Gastrocnemius medialis (tissue), 4 donors: Measurements from ENCODE around the gene GOSR2. TPM values are rescaled to one million over a fixed set of nuclear protein-coding genes. Genes with fewer than 3 reads are reported as not detected.

ENCODE experiments used
- ATAC-seq, 2 donors: fragments of 150-250 bp; one replicate each; pipeline ENCODE4 v1.9.1; 2016
- DNase-seq, 2 donors: peaks; one replicate each; pipeline ENCODE4 v3.0.0-alpha.2; 2019
- H3K27ac ChIP-seq, 4 donors: fragments of 200-600 bp; sonication (generic); 1 replicate in 1 of 4; 2 replicates in 3 of 4; pipeline ENCODE4 v1.5.1; 2016 to 2018; ENCODE audit warnings: mild to moderate bottlenecking in 2 of 4, moderate library complexity in 1 of 4
- H3K27me3 ChIP-seq, 3 donors: fragments of 200-600 bp; sonication (generic) in 2 of 3; 1 replicate in 1 of 3; 2 replicates in 2 of 3; pipeline versions ENCODE4 v1.5.1 to v1.6.0; 2016 to 2019; ENCODE audit warnings: mild to moderate bottlenecking in 1 of 3, moderate library complexity in 1 of 3
- H3K36me3 ChIP-seq, 2 donors: fragments of 200-600 bp; sonication (generic) in 1 of 2; one replicate each; pipeline ENCODE4 v1.5.1; 2017 to 2018
- H3K4me1 ChIP-seq, 2 donors: fragments of 200-600 bp; sonication (generic) in 1 of 2; one replicate each; pipeline ENCODE4 v1.5.1; 2016 to 2017; ENCODE audit warnings: mild to moderate bottlenecking in 2 of 2
- H3K4me3 ChIP-seq, 4 donors: fragments of 200-600 bp; sonication (generic) in 3 of 4; 1 replicate in 1 of 4; 2 replicates in 3 of 4; pipeline ENCODE4 v1.5.1; 2016 to 2019; ENCODE audit warnings: mild to moderate bottlenecking in 2 of 4
- H3K9me3 ChIP-seq, 3 donors: fragments of 200-600 bp; sonication (generic) in 2 of 3; 1 replicate in 1 of 3; 2 replicates in 2 of 3; pipeline ENCODE4 v1.5.1; 2016 to 2019
- POLR2A ChIP-seq, 2 donors: fragments of 450-650 bp; IDR thresholded peaks; one replicate each; pipeline ENCODE4 v1.6.1; 2017; ENCODE audit warnings: antibody characterized with exemption in 2 of 2, mild to moderate bottlenecking in 2 of 2, moderate library complexity in 2 of 2
- in situ Hi-C, 4 donors: fragments of 200-750 bp; cut with MboI; loops; one replicate each; pipeline versions ENCODE4 v1.15.0 to v1.8.0; 2017; ENCODE audit warnings: low sequenced_read_pairs in 4 of 4
- intact Hi-C: fragments of 100-400 bp; cut with DNase I; formaldehyde crosslinking; loops from one replicate; pipeline ENCODE4 v1.15.1; 2023; ENCODE audit warnings: low total_unique reads
- microRNA-seq, 2 donors: library from miRNA; unstranded; fragments of <30 nt; microRNA quantifications; one replicate each; pipeline ENCODE4, GENCODE V29; 2016; ENCODE audit warnings: borderline replicate concordance in 2 of 2
- total RNA-seq, 4 donors: library from RNA; depleted of rRNA; stranded (reverse); fragments of >200 nt; gene quantifications; one replicate each; pipeline versions ENCODE4 v1.1.0 to v1.2.3, GENCODE V29; 2016
- TF ChIP-seq, protein P1 (sequence below), 5 experiments: fragments of 450-650 bp in 3 of 5; fragments of 200-600 bp in 2 of 5; sonication (generic) in 2 of 5; IDR thresholded peaks in 4 of 5; conservative IDR thresholded peaks in 1 of 5; 1 replicate in 4 of 5; 2 replicates in 1 of 5; pipeline ENCODE4 v1.5.1; 2016 to 2019; ENCODE audit warnings: antibody characterized with exemption in 5 of 5, mild to moderate bottlenecking in 3 of 5, moderate library complexity in 3 of 5

The GOSR2 gene
- total RNA-seq, 4 donors from 2014 or later: 25.3 to 32.9 (median 31.6) TPM

DNA sequence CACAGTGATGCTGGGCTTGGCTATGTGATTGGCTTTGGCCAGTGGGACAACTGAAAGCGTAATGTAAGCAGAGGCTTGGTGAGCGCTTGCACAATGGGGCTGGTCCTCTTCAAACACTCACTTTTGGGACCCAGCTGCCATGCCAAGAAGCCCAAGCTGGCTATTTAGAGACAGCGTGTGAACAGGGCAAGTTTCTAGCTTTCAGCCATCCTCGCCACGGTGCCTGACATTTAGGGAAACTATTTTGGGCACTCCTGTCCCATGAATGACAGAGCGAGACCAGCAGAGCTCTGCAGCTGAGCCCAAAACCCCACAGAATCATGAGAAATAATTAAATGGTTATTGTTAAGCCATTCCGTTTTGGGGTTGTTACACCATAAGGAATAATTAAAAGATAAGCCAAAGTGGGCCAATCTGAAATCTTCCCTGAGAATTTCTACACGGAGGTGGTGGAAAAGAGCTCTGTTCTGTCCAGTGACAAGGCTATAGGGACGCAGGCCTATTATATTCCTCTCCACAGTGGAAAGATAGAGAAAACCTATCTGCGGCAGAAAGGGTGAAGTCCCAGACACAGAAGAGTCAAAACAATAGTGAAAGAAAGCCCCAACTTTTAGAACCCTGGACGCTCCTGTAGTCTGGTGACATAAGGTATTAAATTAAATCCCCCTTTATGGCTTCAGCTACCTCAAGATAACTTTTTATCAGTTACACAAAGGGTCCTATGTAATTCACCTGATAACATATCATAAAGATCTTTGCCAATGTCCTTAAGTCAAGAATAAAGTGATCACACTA, 66.9 kb downstream of the GOSR2 start:
- peak in 1 of 2 donors; percentile 19 for ATAC-seq
- no peak overlapping the region for H3K4me3 ChIP-seq
- in situ Hi-C loops: no loop called here
- H3K36me3 ChIP-seq: no peaks in the 10 kb centered on the region
- peaks cover 6 to 8% of the 10 kb centered on the region in 2 donors for H3K4me1 ChIP-seq
- no peaks in the 10 kb centered on the region for H3K27me3 ChIP-seq
- DNase-seq: no peak
- intact Hi-C loops: no loop called here
- H3K9me3 ChIP-seq: no peaks in the 10 kb centered on the region
- TF ChIP-seq POLR2A (IDR thresholded peaks at IDR 0.05): no peak
- TF ChIP-seq, protein P1, sequence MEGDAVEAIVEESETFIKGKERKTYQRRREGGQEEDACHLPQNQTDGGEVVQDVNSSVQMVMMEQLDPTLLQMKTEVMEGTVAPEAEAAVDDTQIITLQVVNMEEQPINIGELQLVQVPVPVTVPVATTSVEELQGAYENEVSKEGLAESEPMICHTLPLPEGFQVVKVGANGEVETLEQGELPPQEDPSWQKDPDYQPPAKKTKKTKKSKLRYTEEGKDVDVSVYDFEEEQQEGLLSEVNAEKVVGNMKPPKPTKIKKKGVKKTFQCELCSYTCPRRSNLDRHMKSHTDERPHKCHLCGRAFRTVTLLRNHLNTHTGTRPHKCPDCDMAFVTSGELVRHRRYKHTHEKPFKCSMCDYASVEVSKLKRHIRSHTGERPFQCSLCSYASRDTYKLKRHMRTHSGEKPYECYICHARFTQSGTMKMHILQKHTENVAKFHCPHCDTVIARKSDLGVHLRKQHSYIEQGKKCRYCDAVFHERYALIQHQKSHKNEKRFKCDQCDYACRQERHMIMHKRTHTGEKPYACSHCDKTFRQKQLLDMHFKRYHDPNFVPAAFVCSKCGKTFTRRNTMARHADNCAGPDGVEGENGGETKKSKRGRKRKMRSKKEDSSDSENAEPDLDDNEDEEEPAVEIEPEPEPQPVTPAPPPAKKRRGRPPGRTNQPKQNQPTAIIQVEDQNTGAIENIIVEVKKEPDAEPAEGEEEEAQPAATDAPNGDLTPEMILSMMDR (IDR thresholded peaks at IDR 0.05 in 4 of 5, conservative IDR thresholded peaks at IDR 0.05 in 1 of 5): no peak
- no peak overlapping the region for H3K27ac ChIP-seq

DNA sequence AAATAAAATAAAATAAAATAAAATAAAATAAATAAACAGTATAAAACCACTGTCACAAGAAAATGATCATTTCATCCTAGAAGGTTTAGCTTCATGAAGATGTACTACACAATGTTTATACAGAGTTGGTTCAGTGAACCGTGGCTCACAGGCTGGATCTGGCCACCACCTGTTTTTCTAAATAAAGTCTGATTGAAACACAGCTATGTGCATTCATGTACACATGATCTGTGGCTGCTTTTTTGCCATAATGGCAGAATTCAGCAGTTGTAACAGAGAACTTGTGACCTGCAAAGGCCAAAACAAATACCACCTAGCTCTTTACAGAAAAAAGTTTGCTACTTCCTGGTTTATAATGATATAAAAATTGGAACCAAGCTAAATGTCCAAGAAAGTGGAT, 68.7 kb downstream of the GOSR2 start:
- intact Hi-C loops: no loop called here
- TF ChIP-seq, protein P1 (IDR thresholded peaks at IDR 0.05 in 4 of 5, conservative IDR thresholded peaks at IDR 0.05 in 1 of 5): no peak
- Histone ChIP-seq H3K36me3 (no peaks in the 10 kb centered on the region), H3K27me3 (no peaks in the 10 kb centered on the region), H3K27ac (no peak overlapping the region), H3K4me3 (no peak overlapping the region), H3K9me3 (no peaks in the 10 kb centered on the region), H3K4me1 (peaks cover 5 to 6% of the 10 kb centered on the region in 2 donors)
- DNase-seq (no peak), ATAC-seq (no peak)
- in situ Hi-C loops: no loop called here

Small RNA genes within 50 kb of the gene (microRNA-seq; reads per million reads assigned to microRNA genes)
- gene MIR5089: 0 reads per million in 2 donors

Other genes with a start within 250 kb of the GOSR2 start
- under 1 TPM in 1 of 4 donors, not detected in 3; 0.19 TPM for gene WNT3, start 104.5 kb upstream of the GOSR2 start, total RNA-seq
- gene WNT9B, start 71.6 kb upstream of the GOSR2 start, total RNA-seq: under 1 TPM in 1 of 4 donors, not detected in 3; 0.40 TPM
- gene RPRML, start 56.1 kb downstream of the GOSR2 start, total RNA-seq: under 1 TPM in 1 of 4 donors, not detected in 3; 0.49 TPM